ENCODE results near the gene STK32B. TPM values are rescaled to one million over a fixed set of nuclear protein-coding genes. Genes with fewer than 3 reads are reported as not detected.

STK32B gene
- total RNA-seq, 1 donor from 2014 or later: 46.9 TPM

GRCh38 chr4:5018096-5018495 is 33.2 kb upstream of the STK32B start:
- Mint-ChIP-seq H3K4me1 (ENCODE audit: unreplicated experiment) (peaks cover 26% of the 10 kb centered on the region), H3K4me3 (ENCODE audit: unreplicated experiment) (peak overlapping the region; percentile 74), H3K27ac (ENCODE audit: unreplicated experiment) (no peak overlapping the region), H3K27me3 (ENCODE audit: unreplicated experiment) (peaks cover 4% of the 10 kb centered on the region), H3K9me3 (ENCODE audit: unreplicated experiment) (peaks cover 4% of the 10 kb centered on the region), H3K36me3 (ENCODE audit: unreplicated experiment) (peaks cover 7% of the 10 kb centered on the region)
- no peak for DNase-seq (ENCODE audit: extremely low spot score, unreplicated experiment)
- TF ChIP-seq CTCF (IDR thresholded peaks at IDR 0.05): peak; percentile 40

- TF ChIP-seq CTCF (IDR thresholded peaks at IDR 0.05): no peak
- H3K36me3 Mint-ChIP-seq (ENCODE audit: unreplicated experiment): peaks cover 4% of the 10 kb centered on the region
- peak overlapping the region; percentile 74 for H3K4me3 Mint-ChIP-seq (ENCODE audit: unreplicated experiment)
- H3K27me3 Mint-ChIP-seq (ENCODE audit: unreplicated experiment): peaks cover 4% of the 10 kb centered on the region
- DNase-seq (ENCODE audit: extremely low spot score, unreplicated experiment): no peak
- peaks cover 26% of the 10 kb centered on the region for H3K4me1 Mint-ChIP-seq (ENCODE audit: unreplicated experiment)
- H3K9me3 Mint-ChIP-seq (ENCODE audit: unreplicated experiment): peaks cover 7% of the 10 kb centered on the region
- no peak overlapping the region for H3K27ac Mint-ChIP-seq (ENCODE audit: unreplicated experiment)
Measured at GRCh38 chr4:5018603-5019002, 32.7 kb upstream of the STK32B start.

- Mint-ChIP-seq H3K36me3 (ENCODE audit: unreplicated experiment) (peaks cover 4% of the 10 kb centered on the region), H3K9me3 (ENCODE audit: unreplicated experiment) (peaks cover 12% of the 10 kb centered on the region), H3K27me3 (ENCODE audit: unreplicated experiment) (peaks cover 3% of the 10 kb centered on the region), H3K27ac (ENCODE audit: unreplicated experiment) (no peak within 1 kb of the TSS), H3K4me1 (ENCODE audit: unreplicated experiment) (peaks cover 26% of the 10 kb centered on the region), H3K4me3 (ENCODE audit: unreplicated experiment) (peak within 1 kb of the TSS; percentile 74)
- no peak for TF ChIP-seq CTCF (IDR thresholded peaks at IDR 0.05)
- DNase-seq (ENCODE audit: extremely low spot score, unreplicated experiment): no peak
Measured at GRCh38 chr4:5019274-5019673, 32.0 kb upstream of the STK32B start, which contains the start of gene CYTL1. Gene CYTL1, minus strand, starts transcription at chr4:5019458. Its CDS starts 13 bp downstream, at chr4:5019445.

- no peak for TF ChIP-seq CTCF (IDR thresholded peaks at IDR 0.05)
- Mint-ChIP-seq H3K36me3 (ENCODE audit: unreplicated experiment) (peaks cover 4% of the 10 kb centered on the region), H3K27ac (ENCODE audit: unreplicated experiment) (no peak overlapping the region), H3K4me1 (ENCODE audit: unreplicated experiment) (peaks cover 32% of the 10 kb centered on the region), H3K4me3 (ENCODE audit: unreplicated experiment) (peak overlapping the region; percentile 74), H3K9me3 (ENCODE audit: unreplicated experiment) (peaks cover 12% of the 10 kb centered on the region), H3K27me3 (ENCODE audit: unreplicated experiment) (no peaks in the 10 kb centered on the region)
- no peak for DNase-seq (ENCODE audit: extremely low spot score, unreplicated experiment)
Measured at GRCh38 chr4:5019796-5020195, 31.5 kb upstream of the STK32B start.

GRCh38 chr4:5020341-5020740 is 30.9 kb upstream of the STK32B start:
- no peak for DNase-seq (ENCODE audit: extremely low spot score, unreplicated experiment)
- TF ChIP-seq CTCF (IDR thresholded peaks at IDR 0.05): no peak
- Mint-ChIP-seq H3K4me1 (ENCODE audit: unreplicated experiment) (peaks cover 33% of the 10 kb centered on the region), H3K27me3 (ENCODE audit: unreplicated experiment) (no peaks in the 10 kb centered on the region), H3K36me3 (ENCODE audit: unreplicated experiment) (peaks cover 2% of the 10 kb centered on the region), H3K27ac (ENCODE audit: unreplicated experiment) (no peak overlapping the region), H3K4me3 (ENCODE audit: unreplicated experiment) (no peak overlapping the region), H3K9me3 (ENCODE audit: unreplicated experiment) (peaks cover 12% of the 10 kb centered on the region)
